GM18517 (cell line): ENCODE data around the gene ZNF341.

ENCODE experiments used
- ATAC-seq: cut with Tn5 transposase; IDR thresholded peaks from one replicate; pipeline ENCODE4 v1.9.1; 2021; ENCODE audit warnings: mild to moderate bottlenecking, moderate library complexity; ENCODE audit not compliant: unreplicated experiment

ZNF341 gene

GRCh38 chr20:33839591-33839990 lies 107.8 kb downstream of the ZNF341 start:
- ATAC-seq, result no peak

DNA sequence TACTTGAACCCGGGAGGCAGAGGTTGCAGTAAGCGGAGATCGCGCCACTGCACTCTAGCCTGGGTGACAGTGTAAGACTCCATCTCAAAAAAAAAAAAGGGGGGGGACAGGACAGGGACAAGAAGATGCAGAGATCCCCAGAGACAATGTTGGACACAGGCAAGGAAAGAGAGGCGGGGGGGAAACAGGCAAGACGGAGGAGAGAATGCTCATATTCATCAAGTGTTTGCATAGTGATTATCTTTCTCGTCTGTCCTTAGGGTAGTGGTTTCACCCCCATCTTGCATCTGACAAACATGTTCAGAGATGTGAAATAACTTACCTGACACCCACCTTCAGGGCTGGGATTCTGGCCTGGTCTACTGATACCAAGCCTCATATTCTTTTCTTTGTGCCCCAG lies 108.4 kb downstream of the ZNF341 start:
- ATAC-seq, result no peak

DNA sequence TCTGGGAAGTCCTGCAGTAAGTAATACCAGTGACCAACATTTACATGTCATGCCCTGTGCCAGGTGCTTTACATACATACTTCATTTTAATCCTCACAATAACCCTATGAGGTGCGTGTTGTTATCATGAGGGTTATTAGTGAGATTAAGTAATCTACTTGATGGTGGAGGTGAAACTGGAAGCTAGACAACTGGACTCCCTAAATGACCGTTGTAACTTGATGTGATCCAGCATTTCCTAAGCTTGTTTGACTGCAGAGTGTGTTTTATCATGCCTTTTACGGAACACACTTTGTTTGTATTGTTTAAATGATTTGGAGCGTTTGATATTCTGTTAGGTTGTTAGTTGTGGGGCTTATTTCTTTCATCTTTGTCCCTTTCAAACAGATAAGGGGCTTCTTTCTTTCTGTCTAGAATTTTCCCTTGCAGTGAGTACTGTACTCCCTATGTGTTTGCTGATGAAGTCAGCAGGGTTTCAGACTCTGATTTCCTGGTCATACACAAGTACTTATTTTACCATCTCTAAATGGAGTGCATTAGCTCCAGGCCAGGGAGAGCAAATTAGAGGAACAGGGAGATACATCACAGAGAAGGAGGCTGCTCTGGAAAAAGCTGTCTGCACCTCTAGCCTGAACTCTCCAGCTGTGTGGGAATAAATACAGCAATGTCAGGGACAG lies 109.1 kb downstream of the ZNF341 start:
- no peak for ATAC-seq

DNA sequence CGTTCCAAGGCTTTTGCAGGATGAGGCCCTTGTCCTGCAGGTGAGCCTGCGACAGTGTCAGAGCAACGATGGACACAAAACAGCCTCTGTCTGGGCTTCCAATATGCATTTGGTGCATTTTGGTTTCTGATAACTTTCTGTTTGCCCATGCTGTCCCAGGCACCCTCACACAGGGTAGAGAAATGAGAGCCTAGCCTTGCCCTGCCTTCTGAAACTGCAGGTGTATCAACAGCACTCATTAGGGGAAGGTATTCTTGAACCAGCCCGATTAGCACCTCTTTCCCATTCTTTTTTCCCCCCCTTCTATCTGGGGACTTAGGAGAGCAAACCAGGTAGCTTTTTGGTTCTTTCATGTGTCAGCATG lies 109.6 kb downstream of the ZNF341 start:
- ATAC-seq, result no peak
